Ovary (tissue), 3 donors: ENCODE data around the gene EIF2B5.

Experiments
- CTCF ChIP-seq, 3 donors: fragments of 450-650 bp in 2 of 3; fragments of 200-600 bp in 1 of 3; IDR thresholded peaks; one replicate each; pipeline versions ENCODE4 v1.5.1 to v1.8.0; 2016 to 2022; ENCODE audit warnings: antibody characterized with exemption in 3 of 3, mild to moderate bottlenecking in 1 of 3
- POLR2A ChIP-seq: fragments of 450-650 bp; IDR thresholded peaks from one replicate; pipeline ENCODE4 v1.6.1; 2017; ENCODE audit warnings: antibody characterized with exemption, mild to moderate bottlenecking, moderate library complexity
- donor health status: DM: no; HTN: no; CAD: no.

- TF ChIP-seq CTCF (IDR thresholded peaks at IDR 0.05) (no peak), POLR2A (no peak)
These were observed 9.3 kb downstream of the EIF2B5 start for GRCh38 chr3:184144505-184144904.
